ENCODE measurements around the gene PDE6H. TPM values are rescaled to one million over a fixed set of nuclear protein-coding genes. Genes with fewer than 3 reads are reported as not detected.

Gene PDE6H
- total RNA-seq, 2 donors from 2014 or later: not detected

DNA sequence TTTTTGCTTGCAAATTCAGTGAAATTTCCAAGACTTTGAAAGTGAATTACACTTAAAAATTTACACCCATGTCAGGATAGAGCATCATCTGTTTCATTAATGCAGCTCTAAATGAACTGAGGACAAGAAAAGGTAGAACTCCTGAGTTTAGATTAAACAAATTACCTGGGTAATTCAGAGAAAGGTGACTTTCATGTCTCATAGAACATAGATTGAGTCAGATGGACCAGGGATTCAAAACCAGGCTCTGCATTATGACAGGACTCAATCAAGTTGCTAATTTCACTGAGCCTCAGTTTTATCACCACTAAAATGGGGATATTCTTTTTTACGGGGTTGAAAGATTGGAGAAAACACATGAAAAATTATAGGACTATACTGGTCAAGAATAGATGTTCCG lies 15.9 kb upstream of the PDE6H start:
- H3K9me3 ChIP-seq (ENCODE audit: control insufficient read depth, low read length): no peaks in the 10 kb centered on the region
- TF ChIP-seq, protein P1, sequence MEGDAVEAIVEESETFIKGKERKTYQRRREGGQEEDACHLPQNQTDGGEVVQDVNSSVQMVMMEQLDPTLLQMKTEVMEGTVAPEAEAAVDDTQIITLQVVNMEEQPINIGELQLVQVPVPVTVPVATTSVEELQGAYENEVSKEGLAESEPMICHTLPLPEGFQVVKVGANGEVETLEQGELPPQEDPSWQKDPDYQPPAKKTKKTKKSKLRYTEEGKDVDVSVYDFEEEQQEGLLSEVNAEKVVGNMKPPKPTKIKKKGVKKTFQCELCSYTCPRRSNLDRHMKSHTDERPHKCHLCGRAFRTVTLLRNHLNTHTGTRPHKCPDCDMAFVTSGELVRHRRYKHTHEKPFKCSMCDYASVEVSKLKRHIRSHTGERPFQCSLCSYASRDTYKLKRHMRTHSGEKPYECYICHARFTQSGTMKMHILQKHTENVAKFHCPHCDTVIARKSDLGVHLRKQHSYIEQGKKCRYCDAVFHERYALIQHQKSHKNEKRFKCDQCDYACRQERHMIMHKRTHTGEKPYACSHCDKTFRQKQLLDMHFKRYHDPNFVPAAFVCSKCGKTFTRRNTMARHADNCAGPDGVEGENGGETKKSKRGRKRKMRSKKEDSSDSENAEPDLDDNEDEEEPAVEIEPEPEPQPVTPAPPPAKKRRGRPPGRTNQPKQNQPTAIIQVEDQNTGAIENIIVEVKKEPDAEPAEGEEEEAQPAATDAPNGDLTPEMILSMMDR (conservative IDR thresholded peaks at IDR 0.05): no peak
- H3K9ac ChIP-seq (ENCODE audit: extremely low read depth, low read length, poor library complexity, severe bottlenecking): no peak overlapping the region
- Mint-ChIP-seq H3K36me3 (ENCODE audit: low read depth) (no peaks in the 10 kb centered on the region), H3K4me1 (peaks cover 9% of the 10 kb centered on the region), H3K27me3 (ENCODE audit: insufficient read depth) (no peaks in the 10 kb centered on the region), H3K27ac (no peak overlapping the region), H3K9me3 (no peaks in the 10 kb centered on the region), H3K4me3 (no peak overlapping the region)
- DNase-seq: no peak
- no peaks in the 10 kb centered on the region for H3K36me3 ChIP-seq (ENCODE audit: control insufficient read depth, insufficient read depth, low read length)
- H3K4me1 ChIP-seq (ENCODE audit: control insufficient read depth, insufficient read depth, low read length): no peaks in the 10 kb centered on the region
- H3K27me3 ChIP-seq (ENCODE audit: control insufficient read depth, insufficient read depth, low read length, poor library complexity, severe bottlenecking): no peaks in the 10 kb centered on the region
- WGBS, 2 experiments (ENCODE audit: insufficient coverage in 1 of 2, insufficient read length in 1 of 2): 63 to 91% methylated on average over 2 of the region's 2 CpGs
- no peak overlapping the region for H3K4me3 ChIP-seq (ENCODE audit: low read length)
- H3K27ac ChIP-seq (ENCODE audit: low read depth, low read length): no peak overlapping the region

DNA sequence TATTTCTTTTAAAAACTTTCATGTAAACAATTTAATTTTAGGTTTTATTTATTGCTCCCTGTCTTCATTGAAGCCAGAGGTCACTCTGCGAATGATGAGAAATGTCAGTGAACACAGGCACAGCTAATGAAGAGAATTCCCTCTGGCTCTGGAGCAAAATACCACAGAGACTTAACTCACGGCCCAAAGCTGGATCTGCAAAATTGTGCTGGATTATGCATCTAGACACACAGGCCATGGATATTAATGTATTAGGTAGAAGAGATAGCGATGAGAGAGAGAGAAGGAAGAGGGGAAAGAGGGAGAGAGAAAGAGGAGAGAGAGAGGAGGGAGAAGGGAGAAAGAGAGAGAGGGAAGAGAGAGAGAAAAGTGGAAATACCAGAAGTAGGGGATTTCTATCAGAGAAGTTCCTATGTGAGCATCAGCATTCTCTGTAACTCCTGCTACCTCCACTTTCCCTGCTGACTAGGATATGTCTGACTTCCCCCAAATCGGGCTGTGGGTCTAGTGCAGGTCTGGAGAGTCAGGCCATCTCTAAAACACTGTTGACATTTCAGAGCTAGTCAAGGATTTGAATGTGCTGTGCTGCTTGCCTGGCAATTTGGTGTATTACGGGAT lies 15.2 kb upstream of the PDE6H start:
- H3K4me1 Mint-ChIP-seq: peaks cover 9% of the 10 kb centered on the region
- TF ChIP-seq, protein P1 (conservative IDR thresholded peaks at IDR 0.05): no peak
- Histone ChIP-seq H3K27ac (ENCODE audit: low read depth, low read length) (no peak overlapping the region), H3K4me3 (ENCODE audit: low read length) (no peak overlapping the region), H3K4me1 (ENCODE audit: control insufficient read depth, insufficient read depth, low read length) (no peaks in the 10 kb centered on the region), H3K9me3 (ENCODE audit: control insufficient read depth, low read length) (no peaks in the 10 kb centered on the region), H3K9ac (ENCODE audit: extremely low read depth, low read length, poor library complexity, severe bottlenecking) (no peak overlapping the region), H3K27me3 (ENCODE audit: control insufficient read depth, insufficient read depth, low read length, poor library complexity, severe bottlenecking) (no peaks in the 10 kb centered on the region), H3K36me3 (ENCODE audit: control insufficient read depth, insufficient read depth, low read length) (no peaks in the 10 kb centered on the region)
- no peak overlapping the region for H3K27ac Mint-ChIP-seq
- no peak for DNase-seq
- WGBS, 2 experiments (ENCODE audit: insufficient coverage in 1 of 2, insufficient read length in 1 of 2): 93 to 94% methylated on average over 5 of the region's 5 CpGs
- H3K4me3 Mint-ChIP-seq: no peak overlapping the region
- no peaks in the 10 kb centered on the region for H3K9me3 Mint-ChIP-seq
- H3K27me3 Mint-ChIP-seq (ENCODE audit: insufficient read depth): no peaks in the 10 kb centered on the region
- H3K36me3 Mint-ChIP-seq (ENCODE audit: low read depth): no peaks in the 10 kb centered on the region

DNA sequence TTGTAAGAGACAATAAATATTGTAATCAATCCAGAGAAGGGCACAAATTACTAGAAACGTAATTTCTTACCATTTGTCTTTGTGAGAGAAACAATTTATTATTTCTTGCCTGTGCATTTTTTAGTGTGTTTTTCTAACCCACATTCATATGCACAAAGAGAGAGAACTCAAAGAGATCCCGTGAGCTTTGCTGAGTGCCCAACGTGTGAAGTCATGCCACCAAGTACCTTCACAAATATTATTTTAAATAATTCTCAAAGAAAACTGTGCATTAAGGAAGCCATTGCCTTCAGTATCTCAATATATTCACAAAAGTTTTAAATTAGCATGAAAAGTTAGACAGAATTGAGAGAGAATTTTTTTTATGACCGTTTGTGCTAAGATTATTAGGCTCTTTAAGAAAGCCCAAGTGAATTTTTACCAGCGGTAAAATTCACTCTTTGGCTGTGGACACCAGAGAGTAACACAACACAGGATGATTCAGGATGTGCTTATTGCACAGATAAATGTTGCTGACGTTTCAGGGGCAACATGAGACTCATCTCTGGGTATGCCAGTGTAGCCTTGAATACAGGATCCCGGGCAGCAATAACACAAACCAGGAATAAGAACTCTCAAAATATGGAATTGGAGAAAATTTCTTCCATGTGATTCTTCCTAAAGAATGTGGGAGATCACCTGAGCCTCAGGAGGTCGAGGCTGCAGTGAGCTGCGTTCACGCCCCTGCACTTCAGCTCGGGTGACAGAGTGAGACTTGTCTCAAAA lies 14.3 kb upstream of the PDE6H start:
- TF ChIP-seq, protein P1 (conservative IDR thresholded peaks at IDR 0.05): no peak
- no peaks in the 10 kb centered on the region for H3K9me3 Mint-ChIP-seq
- H3K36me3 Mint-ChIP-seq (ENCODE audit: low read depth): no peaks in the 10 kb centered on the region
- 90 to 93% methylated on average over 10 to 11 of the region's 11 CpGs for WGBS, 2 experiments (ENCODE audit: insufficient coverage in 1 of 2, insufficient read length in 1 of 2)
- DNase-seq: no peak
- H3K4me1 Mint-ChIP-seq: peaks cover 9% of the 10 kb centered on the region
- Histone ChIP-seq H3K4me3 (ENCODE audit: low read length) (no peak overlapping the region), H3K36me3 (ENCODE audit: control insufficient read depth, insufficient read depth, low read length) (no peaks in the 10 kb centered on the region), H3K4me1 (ENCODE audit: control insufficient read depth, insufficient read depth, low read length) (no peaks in the 10 kb centered on the region), H3K27ac (ENCODE audit: low read depth, low read length) (no peak overlapping the region), H3K9me3 (ENCODE audit: control insufficient read depth, low read length) (no peaks in the 10 kb centered on the region), H3K27me3 (ENCODE audit: control insufficient read depth, insufficient read depth, low read length, poor library complexity, severe bottlenecking) (no peaks in the 10 kb centered on the region), H3K9ac (ENCODE audit: extremely low read depth, low read length, poor library complexity, severe bottlenecking) (no peak overlapping the region)
- no peaks in the 10 kb centered on the region for H3K27me3 Mint-ChIP-seq (ENCODE audit: insufficient read depth)
- H3K27ac Mint-ChIP-seq: no peak overlapping the region
- H3K4me3 Mint-ChIP-seq: no peak overlapping the region

Measured in endodermal cell (in vitro differentiated cells).